Right lobe of liver (tissue), 4 donors: ENCODE results near the gene DCAF10.

Experiments
- CTCF ChIP-seq, 4 donors: fragments of 200-600 bp in 3 of 4; fragments of 450-650 bp in 1 of 4; IDR thresholded peaks; one replicate each; pipeline versions ENCODE4 v1.5.1 to v1.8.0; 2016 to 2022; ENCODE audit warnings: antibody characterized with exemption in 4 of 4, mild to moderate bottlenecking in 2 of 4
- POLR2A ChIP-seq: fragments of 450-650 bp; IDR thresholded peaks from one replicate; pipeline ENCODE4 v1.6.1; 2017; ENCODE audit warnings: antibody characterized with exemption, mild to moderate bottlenecking
- donor health status: DM: no; HTN: no; CAD: no.
- donor health status: DM: no; HTN: no; CAD: no.
- donor health status: DM: no; HTN: yes; CAD: no.

GRCh38 chr9:37862530-37862929 lies 61.9 kb downstream of the DCAF10 start:
- TF ChIP-seq CTCF (IDR thresholded peaks at IDR 0.05) (no peak), POLR2A (no peak)
